A172 (cell line): Measurements from ENCODE around the gene DHX36. TPM values are rescaled to one million over a fixed set of nuclear protein-coding genes. Genes with fewer than 3 reads are reported as not detected.

Experiments used
- DNase-seq: peaks from one replicate; pipeline ENCODE4 v3.0.0-alpha.2; 2015; ENCODE audit warnings: low spot score
- total RNA-seq: library from RNA; depleted of rRNA; stranded (reverse); fragments of >200 nt; shearing (Covaris generic); gene quantifications from 2 replicates; pipeline ENCODE4 v1.2.3, GENCODE V29; 2014; rRNA removed

The DHX36 gene, protein sequence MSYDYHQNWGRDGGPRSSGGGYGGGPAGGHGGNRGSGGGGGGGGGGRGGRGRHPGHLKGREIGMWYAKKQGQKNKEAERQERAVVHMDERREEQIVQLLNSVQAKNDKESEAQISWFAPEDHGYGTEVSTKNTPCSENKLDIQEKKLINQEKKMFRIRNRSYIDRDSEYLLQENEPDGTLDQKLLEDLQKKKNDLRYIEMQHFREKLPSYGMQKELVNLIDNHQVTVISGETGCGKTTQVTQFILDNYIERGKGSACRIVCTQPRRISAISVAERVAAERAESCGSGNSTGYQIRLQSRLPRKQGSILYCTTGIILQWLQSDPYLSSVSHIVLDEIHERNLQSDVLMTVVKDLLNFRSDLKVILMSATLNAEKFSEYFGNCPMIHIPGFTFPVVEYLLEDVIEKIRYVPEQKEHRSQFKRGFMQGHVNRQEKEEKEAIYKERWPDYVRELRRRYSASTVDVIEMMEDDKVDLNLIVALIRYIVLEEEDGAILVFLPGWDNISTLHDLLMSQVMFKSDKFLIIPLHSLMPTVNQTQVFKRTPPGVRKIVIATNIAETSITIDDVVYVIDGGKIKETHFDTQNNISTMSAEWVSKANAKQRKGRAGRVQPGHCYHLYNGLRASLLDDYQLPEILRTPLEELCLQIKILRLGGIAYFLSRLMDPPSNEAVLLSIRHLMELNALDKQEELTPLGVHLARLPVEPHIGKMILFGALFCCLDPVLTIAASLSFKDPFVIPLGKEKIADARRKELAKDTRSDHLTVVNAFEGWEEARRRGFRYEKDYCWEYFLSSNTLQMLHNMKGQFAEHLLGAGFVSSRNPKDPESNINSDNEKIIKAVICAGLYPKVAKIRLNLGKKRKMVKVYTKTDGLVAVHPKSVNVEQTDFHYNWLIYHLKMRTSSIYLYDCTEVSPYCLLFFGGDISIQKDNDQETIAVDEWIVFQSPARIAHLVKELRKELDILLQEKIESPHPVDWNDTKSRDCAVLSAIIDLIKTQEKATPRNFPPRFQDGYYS
- total RNA-seq = 25.0 and 39.7 TPM in 2 replicates

DNA sequence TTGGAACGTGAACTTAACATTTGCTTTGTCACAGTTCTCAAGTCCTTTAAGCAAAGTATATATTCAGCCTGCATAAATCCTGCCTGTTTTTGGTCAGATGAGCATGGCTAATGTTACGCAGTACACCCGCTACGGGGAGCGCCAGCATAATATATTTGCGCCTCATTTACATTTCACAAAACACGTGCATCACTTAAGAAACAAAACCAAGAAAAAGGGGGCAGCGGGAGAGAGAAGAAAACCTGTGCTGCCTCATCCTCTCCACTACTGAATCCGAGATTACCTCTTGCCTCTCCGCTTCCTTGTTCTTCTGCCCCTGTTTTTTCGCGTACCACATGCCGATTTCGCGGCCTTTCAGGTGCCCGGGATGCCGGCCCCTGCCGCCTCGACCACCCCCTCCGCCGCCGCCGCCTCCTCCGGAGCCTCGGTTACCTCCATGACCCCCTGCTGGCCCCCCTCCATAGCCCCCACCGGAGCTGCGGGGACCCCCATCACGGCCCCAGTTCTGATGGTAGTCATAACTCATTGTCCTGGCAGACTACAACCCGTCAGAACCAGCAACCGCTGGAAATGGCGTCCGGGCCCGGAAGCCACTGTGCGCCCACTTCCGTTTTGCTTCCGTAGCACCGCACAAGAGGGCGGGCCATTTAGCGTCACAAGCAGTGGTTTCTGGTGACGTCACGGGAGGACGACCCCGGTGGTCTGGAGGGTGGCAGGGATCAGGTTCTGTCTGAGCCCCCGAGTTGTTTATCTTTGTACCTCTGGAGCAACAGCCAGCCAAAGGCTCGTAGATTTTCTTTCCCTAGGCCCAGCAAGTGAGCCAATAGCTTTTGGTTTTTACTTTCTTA, at the start of gene DHX36:
Gene DHX36 (minus strand): TSS at position 597 of the 848 bp plus-strand sequence. CDS start 71 bp downstream, at position 526.
- peak; percentile 86 for DNase-seq

DNA sequence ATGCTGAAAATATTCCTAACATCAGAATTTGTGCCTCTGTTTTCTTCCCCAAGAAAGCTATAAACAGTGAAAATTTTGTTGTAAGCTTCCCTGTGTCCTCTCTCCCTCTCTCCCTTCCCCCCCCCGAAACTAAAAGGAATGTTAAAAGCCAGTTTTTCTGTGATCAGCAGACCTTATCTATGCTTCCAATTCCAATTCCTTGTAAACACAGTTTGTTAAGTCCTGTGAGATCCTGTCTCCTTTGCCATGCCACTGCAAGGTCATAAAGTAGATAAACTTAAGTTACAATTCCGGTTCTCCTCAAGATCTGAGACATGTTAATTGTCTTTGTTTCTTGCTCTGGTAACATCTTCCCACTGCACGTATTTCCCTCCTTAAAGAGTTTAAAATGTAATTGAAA, 42.9 kb upstream of the DHX36 start:
- DNase-seq = no peak

DNA sequence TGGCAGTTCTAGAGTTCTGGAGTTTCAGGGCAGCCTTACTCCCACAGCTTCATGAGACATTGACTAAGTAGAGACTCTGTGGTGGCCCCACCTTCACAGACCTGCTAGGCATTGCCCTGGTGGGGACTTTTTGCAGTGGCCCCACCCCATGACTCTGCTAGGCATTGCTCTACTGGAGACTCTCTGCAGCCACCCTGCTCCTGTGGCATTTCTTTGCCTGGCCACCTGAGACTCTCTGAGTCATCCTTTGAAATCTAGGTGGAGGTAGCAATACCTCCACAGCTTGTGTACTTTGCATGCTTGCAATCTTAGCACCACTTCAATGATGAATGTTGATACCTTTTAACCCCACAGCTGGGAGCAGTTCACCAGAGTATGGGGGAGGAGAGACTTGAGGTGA, 40.6 kb upstream of the DHX36 start:
- DNase-seq = no peak

DNA sequence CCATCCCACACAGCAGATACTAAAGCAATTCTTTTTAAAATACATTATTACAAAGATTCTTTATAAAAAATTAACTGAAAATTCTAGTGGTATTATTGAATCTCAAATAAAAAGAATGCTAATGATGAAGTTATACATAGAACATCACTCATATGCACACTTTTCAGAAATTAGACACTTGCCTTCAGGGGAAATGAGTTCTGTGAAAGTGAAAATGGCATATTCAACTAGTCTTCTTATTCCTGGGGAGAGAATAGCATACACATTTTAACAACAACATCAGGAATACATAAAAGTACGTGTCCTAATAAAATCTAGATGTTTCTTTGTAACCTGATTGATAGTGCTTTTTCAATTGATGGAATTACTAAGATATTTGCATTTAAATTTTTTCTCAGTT, 36.8 kb upstream of the DHX36 start:
- no peak for DNase-seq

DNA sequence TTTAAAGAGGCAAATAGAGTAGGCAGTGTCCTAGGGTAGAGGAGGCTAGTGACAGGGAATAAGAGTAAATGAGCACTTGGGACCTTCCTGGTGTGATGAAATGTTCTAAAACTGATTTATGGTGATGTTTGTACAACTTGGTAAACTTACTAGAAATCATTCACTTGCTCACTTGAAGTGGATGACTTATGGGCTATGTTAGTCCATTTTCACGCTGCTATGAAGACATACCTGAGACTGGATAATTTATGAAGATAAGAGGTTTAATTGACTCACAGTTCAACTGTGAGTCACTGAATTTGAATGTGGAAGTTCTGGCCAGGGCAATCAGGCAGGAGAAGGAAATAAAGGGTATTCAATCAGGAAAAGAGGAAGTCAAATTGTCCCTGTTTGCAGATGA, 31.7 kb upstream of the DHX36 start:
- peak; percentile 25 for DNase-seq

DNA sequence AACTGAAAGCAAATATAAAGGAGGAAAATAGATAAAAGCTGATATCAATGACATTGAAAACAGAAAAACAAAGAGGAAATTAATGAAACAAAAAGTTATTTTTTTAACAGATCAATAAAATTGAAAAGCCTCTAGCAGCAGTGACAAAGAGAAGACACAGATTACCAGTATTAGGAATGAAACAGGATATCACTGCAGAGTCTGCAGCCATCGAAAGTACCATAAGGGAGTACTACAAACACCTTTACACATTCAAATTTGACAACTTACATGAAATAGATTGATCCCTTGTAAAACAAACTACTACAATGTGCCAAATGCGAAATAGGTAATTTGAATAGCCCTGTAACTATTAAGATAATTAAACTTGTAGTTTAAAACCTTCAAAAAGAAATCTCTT, 24.9 kb upstream of the DHX36 start:
- no peak for DNase-seq

DNA sequence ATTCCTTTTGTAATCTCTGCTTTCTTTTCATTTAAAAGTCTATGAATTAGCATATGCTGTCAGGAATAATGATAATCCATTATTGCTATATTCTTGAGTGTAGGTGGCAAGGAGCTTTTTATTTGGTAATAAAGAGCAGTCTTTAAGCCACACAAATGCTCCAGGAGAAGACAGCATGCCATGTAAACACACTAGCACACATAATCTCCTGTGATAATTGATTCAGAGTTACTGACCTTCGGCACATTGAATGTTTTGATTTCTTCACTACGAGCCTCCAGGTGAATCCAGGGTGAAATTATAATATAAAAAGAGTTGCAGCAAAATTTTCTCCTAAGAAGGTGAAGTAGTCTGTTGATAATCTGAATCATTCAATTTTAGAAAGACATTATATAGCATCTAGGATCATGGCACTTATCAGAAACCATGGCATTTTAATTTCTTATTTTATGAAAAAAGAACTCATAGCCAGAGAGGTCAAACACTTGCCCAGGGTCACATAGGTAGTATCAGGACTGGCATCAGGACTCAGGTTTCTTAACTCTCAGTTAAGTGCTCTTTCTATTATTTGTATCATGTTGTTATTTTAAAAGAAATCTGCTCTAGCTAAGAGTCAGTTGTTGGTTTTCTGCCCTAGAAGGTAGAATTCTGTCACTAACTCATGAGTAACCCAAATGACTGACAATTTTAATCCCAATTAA, 21.3 kb upstream of the DHX36 start:
- no peak for DNase-seq

DNA sequence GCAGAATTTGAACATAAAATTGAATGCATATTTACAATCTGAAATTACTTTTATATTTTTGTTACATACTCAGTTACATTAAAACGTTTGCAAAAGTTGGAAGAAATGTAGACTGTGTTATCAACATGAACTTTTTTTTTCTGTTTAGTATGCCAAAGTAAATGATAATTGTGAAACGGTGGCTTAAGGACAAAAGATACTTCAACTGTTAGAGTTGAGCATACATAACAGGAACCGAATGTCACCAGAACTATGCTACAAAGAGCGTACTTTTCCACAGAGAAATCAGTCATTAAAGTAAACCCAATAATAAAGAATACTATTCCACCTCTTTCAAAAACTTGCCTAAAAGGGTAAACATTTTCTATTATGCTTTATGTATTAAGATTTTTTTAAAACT, 14.3 kb upstream of the DHX36 start:
- DNase-seq = no peak

DNA sequence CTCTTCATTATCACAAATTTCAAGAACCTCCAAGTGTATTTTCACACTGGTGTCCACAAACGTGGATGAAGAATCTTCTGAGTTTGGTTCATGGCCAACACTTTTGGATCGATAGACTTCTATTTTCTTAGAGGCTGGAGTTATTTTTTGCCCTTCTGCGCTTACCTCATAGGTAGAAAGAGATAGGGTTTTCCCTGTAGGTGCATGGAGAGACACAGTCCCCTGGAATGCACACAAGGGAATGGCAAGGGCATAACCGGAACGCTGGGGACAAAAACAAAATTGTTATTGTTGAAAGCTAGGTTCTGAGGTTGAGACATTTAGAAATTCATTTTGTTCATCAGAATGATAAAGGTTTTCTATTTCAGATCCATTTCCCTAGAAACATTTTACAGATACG, 13.7 kb upstream of the DHX36 start:
- DNase-seq = no peak

DNA sequence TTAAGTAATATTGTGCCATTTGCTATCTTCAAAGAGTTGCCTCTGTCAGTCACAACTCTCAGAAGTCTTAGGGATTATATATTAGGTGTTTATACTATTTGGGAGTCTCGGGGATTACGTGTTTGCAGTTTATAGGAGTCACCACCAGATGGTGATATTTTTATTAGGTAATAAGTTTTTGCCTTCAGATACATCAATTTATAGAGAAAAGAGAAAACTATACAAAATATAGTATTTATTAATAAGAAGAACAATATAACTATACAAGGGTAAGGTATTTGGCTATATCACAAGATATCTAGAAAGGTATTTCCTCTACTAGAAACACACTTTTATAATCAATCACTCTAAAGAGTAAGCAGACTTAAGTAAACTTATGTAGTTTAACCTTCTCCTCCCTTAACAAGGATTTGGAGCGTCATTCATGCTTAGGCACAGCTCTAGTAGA, 10.7 kb upstream of the DHX36 start:
- DNase-seq = peak; percentile 45

DNA sequence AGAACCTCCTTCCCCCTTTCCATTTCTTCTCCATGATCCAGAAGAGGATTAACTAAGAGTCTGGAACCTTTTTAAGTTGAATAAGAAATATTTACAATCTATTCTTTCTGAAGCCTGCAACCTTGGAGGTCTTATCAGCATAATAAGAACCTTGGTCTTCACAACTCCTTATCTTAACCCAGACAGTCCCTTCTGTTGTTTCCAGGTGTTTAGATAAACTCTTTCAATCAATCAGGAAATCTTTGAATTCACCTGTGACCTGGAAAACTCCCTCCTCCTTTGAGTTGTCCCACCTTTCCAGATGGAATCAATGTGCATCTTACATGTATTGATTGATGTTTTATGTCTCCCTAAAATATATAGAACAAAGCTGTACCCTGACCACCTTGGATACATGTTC, 3.6 kb upstream of the DHX36 start:
- DNase-seq = no peak

DNA sequence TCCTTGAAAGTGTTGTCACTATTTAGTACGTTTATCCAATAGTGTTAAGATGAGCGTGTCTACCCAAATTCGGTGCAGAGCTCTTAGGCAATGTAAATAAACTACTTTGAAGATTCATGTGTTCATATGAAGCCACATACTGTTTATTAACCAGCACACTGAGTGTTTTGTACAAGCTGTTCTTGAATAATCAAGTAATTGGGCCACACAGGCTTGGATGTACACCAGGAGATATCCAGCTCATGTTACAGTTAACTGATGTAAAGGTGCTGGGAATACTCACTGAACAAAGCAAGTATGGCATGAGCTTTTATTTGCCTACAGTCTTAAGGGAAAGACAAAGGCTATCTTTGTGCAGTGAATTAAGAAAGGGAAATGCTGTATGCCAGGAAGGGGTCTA, 632 bp upstream of the DHX36 start:
- peak; percentile 4 for DNase-seq

DNA sequence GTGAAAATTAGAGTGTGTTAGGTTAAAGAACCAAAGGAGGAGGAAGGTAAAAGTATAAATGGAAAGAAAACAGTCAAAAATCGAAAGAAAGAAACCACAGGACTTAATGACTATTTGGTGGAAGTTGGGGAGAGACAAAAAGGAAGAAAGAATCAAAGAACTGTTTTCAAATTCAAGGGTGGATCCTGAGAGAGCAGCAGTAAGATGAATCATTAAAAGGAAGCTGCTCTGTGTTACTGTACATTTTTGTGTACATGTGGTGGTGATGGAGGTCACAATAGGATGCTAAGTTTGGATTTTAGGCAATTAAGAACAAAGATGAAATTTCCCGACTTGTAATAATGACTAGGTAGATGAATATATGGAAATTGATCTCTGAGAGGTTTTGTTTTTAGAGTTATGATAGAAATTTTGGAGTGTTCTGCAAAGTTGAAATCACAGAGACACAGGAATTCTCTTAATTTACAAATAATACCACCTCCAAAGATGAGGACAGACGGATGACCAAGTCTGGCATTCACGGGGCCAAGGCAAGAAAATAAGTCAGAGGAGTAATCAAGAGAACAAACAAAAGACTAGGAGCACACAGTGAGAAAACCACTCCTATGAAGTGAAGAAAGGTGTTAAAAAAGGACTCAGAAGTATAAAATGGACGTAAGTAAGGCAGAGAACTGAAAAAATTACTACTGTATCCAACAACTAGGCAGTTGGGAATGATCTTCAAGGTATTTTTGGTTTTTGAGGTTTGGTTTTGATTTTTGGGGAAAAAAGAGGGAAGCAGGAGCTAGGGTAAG, 7.1 kb downstream of the DHX36 start:
- no peak for DNase-seq

DNA sequence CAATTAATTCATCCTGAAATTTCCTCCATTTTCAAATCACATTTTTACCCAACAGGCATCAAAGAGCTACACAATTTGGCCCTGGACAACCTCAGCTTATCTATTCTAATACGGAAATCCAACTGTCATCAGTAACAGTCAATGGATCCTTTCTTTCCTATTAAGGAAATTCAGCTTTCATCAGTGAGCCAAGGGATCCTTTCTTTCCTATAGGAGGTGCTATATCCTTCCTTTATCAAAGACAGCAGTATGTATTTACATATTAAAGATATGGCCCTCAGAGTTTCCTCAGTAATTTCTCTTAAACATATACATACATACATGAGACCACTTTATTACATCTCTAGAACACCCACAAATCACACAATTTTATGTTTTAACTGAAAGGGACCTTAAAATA, 10.1 kb downstream of the DHX36 start:
- DNase-seq = no peak

DNA sequence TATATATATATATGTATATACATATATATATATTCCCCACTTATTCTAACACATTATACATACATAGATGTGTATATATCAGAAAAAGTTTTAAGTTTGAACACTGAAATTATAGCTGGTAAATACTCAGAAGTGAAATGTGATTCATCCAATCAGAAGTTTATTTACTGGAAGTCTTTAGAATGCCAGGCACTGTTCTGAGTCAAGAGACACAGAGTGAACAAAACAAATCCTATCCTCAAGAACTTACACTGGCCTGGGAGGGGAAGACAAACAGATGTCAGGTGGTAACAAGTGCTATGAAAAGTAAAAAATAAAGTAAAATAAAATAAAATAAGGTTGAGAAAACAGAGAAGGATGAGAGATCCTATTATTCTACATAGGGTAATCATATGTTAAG, 13.4 kb downstream of the DHX36 start:
- DNase-seq = no peak

DNA sequence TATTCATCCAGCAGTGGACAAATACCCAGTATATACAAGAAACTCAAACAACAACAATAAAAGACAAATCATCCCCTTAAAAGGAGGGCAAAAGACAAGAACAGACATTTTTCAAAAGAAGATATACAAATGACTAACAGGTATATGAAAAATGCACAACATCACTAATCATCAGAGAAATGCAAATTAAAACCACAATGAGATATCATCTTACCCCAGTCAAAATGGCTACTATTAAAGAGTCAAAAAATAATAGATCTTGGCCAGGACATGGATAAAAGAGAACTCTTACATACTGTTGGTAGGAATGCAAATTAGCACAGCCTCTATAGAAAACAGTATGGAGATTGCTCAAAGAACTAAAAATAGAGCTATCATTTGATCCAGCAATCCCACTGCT, 16.9 kb downstream of the DHX36 start:
- no peak for DNase-seq

DNA sequence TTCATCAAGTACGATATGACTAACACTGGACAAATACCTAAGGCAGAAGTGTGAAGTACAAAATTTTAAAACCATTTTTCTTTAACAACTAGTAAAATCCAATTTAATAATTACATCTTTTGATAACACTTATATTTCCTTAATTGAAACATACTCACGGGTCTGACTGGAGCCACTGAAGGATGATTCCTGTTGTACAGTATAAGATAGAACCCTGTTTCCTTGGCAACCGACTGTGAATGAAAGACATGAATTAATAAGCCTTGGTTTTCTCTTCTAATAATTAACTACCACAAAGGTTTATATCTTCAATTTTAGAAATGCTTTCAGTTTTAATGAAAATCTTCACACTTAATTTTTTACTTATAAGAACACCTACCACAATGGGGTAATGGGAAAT, 19.4 kb downstream of the DHX36 start:
- DNase-seq = no peak

DNA sequence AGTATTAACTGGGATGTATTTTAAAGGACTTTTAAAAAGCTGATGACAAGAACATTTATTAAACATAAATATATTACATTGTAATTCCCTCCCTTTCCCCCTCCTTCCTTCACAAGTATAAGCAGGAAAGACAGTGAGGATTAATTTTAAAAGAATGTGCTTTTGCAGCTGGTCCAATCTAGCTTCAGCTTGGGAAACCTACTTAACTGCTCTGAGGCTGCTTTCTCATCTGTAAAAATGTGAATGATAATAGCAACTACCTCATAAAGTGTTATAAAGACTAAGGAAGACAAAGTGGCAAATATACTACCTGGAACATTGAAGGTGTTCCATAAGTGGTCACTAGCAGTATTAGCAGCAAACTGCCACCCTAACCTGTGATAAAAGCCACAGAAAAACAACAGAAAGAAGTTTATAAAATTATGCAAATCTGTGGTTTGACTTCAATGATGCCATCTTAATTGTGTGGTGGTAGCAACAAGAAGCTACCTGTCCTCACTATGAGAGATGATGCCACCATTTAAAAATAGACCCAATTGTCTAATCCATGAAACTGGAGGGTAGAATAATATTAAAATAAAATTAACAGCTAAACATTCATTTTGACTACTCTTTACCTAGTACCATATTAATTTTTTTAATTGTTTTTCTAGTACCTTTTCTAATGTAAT, 20.0 kb downstream of the DHX36 start:
- DNase-seq = no peak

DNA sequence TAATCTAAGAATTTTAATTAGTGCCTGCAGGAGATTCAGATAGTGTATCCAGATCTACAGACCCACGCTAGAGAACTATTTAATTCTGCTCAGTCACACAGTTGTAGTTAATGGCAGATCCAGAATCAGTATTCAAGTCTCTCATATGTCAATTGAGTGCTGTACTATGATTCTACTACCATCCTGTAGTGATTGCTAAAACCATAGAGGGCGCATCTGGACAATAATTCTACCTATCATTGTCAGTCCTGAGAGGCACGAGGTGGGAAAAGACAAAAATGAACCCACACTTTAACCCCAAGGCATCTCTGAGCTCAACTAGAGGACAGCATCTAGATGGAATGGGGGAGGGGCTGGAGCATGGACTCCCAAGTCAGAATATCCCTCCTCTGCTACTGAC, 22.7 kb downstream of the DHX36 start:
- DNase-seq = no peak

DNA sequence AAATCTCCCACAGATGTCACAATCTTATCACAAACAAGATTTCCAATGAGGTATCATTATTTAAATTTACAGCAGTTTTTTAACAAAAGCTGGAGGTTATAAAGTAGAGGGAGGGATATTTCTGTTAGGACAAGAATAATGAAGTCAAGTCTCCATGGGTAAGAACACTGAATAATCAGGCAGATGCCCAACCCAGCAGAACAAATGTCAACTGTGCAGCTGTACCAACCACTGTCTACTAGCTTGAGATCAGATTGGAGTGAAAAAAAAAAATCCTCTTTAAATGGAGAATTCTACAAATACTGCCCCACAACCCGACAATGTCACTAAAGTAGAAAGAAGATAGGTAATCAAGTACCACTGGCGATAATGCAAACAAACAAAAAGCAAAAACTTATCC, 30.3 kb downstream of the DHX36 start:
- no peak for DNase-seq
